ENCODE data around the gene ZNF433. TPM values are rescaled to one million over a fixed set of nuclear protein-coding genes. Genes with fewer than 3 reads are reported as not detected.

The ZNF433 gene
- total RNA-seq, 2 donors from 2014 or later = 3.9 to 7.9 TPM

DNA sequence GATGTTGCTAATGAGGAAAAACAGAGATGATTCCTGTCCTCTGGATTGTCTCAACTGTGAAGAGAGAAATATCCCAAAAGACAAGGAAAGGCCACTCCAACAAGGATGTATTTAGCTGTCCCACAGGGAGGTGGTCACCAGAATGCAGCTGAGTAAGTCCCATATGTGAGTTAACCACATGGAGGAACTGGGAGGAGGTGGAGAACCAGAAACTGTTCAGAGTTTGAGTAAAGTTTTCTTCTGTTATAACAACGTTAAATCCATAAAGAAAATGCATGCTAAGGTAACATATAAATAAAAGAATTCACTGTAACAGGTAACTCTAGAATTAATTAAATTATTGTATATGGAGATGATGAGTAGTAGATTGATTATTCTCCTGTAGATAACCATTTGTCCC is 65.3 kb downstream of the ZNF433 start:
- Histone ChIP-seq H3K27ac (ENCODE audit: low read depth, low read length) (no peak overlapping the region), H3K4me3 (ENCODE audit: low read length) (no peak overlapping the region), H3K9me3 (ENCODE audit: control insufficient read depth, low read length) (peaks cover 7% of the 10 kb centered on the region), H3K4me1 (ENCODE audit: control insufficient read depth, insufficient read depth, low read length) (peaks cover 2% of the 10 kb centered on the region), H3K36me3 (ENCODE audit: control insufficient read depth, insufficient read depth, low read length) (no peaks in the 10 kb centered on the region), H3K9ac (ENCODE audit: extremely low read depth, low read length, poor library complexity, severe bottlenecking) (no peak overlapping the region), H3K27me3 (ENCODE audit: control insufficient read depth, insufficient read depth, low read length, poor library complexity, severe bottlenecking) (no peaks in the 10 kb centered on the region)
- H3K36me3 Mint-ChIP-seq (ENCODE audit: low read depth) = peaks cover 34% of the 10 kb centered on the region
- TF ChIP-seq, protein P1, sequence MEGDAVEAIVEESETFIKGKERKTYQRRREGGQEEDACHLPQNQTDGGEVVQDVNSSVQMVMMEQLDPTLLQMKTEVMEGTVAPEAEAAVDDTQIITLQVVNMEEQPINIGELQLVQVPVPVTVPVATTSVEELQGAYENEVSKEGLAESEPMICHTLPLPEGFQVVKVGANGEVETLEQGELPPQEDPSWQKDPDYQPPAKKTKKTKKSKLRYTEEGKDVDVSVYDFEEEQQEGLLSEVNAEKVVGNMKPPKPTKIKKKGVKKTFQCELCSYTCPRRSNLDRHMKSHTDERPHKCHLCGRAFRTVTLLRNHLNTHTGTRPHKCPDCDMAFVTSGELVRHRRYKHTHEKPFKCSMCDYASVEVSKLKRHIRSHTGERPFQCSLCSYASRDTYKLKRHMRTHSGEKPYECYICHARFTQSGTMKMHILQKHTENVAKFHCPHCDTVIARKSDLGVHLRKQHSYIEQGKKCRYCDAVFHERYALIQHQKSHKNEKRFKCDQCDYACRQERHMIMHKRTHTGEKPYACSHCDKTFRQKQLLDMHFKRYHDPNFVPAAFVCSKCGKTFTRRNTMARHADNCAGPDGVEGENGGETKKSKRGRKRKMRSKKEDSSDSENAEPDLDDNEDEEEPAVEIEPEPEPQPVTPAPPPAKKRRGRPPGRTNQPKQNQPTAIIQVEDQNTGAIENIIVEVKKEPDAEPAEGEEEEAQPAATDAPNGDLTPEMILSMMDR (conservative IDR thresholded peaks at IDR 0.05) = no peak
- peaks cover 59% of the 10 kb centered on the region for H3K9me3 Mint-ChIP-seq
- no peak for DNase-seq
- no CpG with 5 or more reads among the region's 1 CpG for WGBS, 2 experiments (ENCODE audit: insufficient coverage in 1 of 2, insufficient read length in 1 of 2)
- no peak overlapping the region for H3K4me3 Mint-ChIP-seq
- peaks cover 7% of the 10 kb centered on the region for H3K4me1 Mint-ChIP-seq
- H3K27ac Mint-ChIP-seq = no peak overlapping the region
- H3K27me3 Mint-ChIP-seq (ENCODE audit: insufficient read depth) = peaks cover 15% of the 10 kb centered on the region

DNA sequence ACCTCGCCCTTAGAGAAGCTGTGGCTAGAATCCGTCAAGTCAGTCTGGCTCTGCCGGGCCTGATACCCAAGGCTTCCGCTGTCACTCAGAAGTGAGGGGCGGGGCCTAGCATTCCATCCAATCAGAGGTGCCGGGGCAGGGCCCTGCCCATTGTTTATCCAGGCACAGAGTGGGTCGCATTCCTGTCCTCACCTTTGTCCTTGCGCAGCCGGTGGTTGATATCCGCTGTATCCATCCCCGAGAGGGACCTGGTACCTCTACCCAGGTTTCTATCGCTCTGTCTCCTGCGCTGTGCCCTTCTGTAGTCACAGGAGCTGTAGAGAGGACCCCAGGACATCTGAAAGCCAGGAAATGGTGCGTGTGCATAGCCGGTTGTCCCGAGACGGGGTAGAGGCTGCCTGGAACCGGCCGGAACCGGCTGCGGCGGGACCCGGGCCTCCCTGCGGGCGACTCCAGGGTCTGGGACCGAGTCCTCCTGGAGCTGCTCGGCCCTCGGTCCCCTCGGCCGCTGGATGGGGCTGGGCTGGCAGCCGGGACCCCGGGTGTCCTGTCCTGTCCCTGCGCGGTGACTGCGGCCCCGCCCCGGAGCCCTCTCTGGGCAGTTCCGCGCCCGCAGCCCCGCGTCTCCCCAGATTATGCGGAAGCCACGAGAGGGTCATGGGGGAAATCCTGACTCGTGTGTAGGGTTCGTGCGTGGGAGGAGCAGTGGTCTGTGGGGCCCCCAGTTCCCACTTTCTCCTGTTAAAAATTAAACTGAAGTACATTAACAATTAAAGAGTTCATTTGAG is 70.4 kb downstream of the ZNF433 start, which contains the start of gene ZNF763:
Gene ZNF763 (plus strand): TSS at position 183 of the 788 bp plus-strand sequence. CDS start 169 bp downstream, at position 352.
- 0 to 1% methylated on average over 30 to 47 of the region's 47 CpGs for WGBS, 2 experiments (ENCODE audit: insufficient coverage in 1 of 2, insufficient read length in 1 of 2)
- peaks cover 22% of the 10 kb centered on the region for H3K36me3 Mint-ChIP-seq (ENCODE audit: low read depth)
- no peaks in the 10 kb centered on the region for H3K27me3 ChIP-seq (ENCODE audit: control insufficient read depth, insufficient read depth, low read length, poor library complexity, severe bottlenecking)

More for the DNA sequence above, 70.4 kb downstream of the ZNF433 start, which contains the start of gene ZNF763:
- Histone ChIP-seq H3K27ac (ENCODE audit: low read depth, low read length) (peak within 1 kb of the TSS; percentile 70), H3K4me3 (ENCODE audit: low read length) (peak within 1 kb of the TSS; percentile 88), H3K4me1 (ENCODE audit: control insufficient read depth, insufficient read depth, low read length) (peaks cover 4% of the 10 kb centered on the region), H3K9me3 (ENCODE audit: control insufficient read depth, low read length) (no peaks in the 10 kb centered on the region), H3K36me3 (ENCODE audit: control insufficient read depth, insufficient read depth, low read length) (no peaks in the 10 kb centered on the region), H3K9ac (ENCODE audit: extremely low read depth, low read length, poor library complexity, severe bottlenecking) (peak within 1 kb of the TSS; percentile 65)
- TF ChIP-seq, protein P1 (conservative IDR thresholded peaks at IDR 0.05) = no peak
- Mint-ChIP-seq H3K27ac (peak within 1 kb of the TSS; percentile 89), H3K9me3 (peaks cover 37% of the 10 kb centered on the region), H3K4me3 (peak within 1 kb of the TSS; percentile 66), H3K4me1 (peaks cover 17% of the 10 kb centered on the region), H3K27me3 (ENCODE audit: insufficient read depth) (peaks cover 18% of the 10 kb centered on the region)
- peak; percentile 98 for DNase-seq

Other genes starting within 250 kb of the ZNF433 start
- gene ZNF491, start 237.2 kb downstream of the ZNF433 start, total RNA-seq = 1 to 10 TPM in 1 of 2 donors, under 1 TPM in 1; 0.90 to 2.1 TPM
- gene ZNF440, start 221.4 kb downstream of the ZNF433 start, total RNA-seq = 10 to 100 TPM; 11.2 to 14.0 TPM
- 1 to 10 TPM in 1 of 2 donors, under 1 TPM in 1; 0.38 to 1.4 TPM for gene ZNF439, start 187.0 kb downstream of the ZNF433 start, total RNA-seq
- gene ZNF69, start 147.9 kb downstream of the ZNF433 start, total RNA-seq = 10 to 100 TPM; 24.6 to 28.8 TPM
- 10 to 100 TPM; 11.6 to 19.2 TPM for gene ZNF700, start 110.6 kb downstream of the ZNF433 start, total RNA-seq
- gene ZNF763, start 70.6 kb downstream of the ZNF433 start, total RNA-seq = 1 to 10 TPM; 4.4 to 5.0 TPM
- gene ZNF878, start 17.3 kb upstream of the ZNF433 start, total RNA-seq = 1 to 10 TPM; 1.6 to 3.7 TPM
- gene ZNF844, start 29.1 kb upstream of the ZNF433 start, total RNA-seq = 10 to 100 TPM; 10.3 to 17.9 TPM
- 10 to 100 TPM; 10.2 to 10.6 TPM for gene ZNF20, start 104.7 kb upstream of the ZNF433 start, total RNA-seq
- 10 to 100 TPM; 30.2 to 40.0 TPM for gene ZNF625, start 121.1 kb upstream of the ZNF433 start, total RNA-seq
- gene ZNF136, start 127.4 kb upstream of the ZNF433 start, total RNA-seq = 10 to 100 TPM in 1 of 2 donors, 1 to 10 TPM in 1; 9.2 to 16.2 TPM